GM21390 (cell line): ENCODE results near the gene MYPN.
"Not testable (repeated sequence)": the region's sequence is repeated elsewhere in the genome, so short reads cannot be mapped to it uniquely, and the experiment has no call there.

Experiments used
- ATAC-seq: cut with Tn5 transposase; IDR thresholded peaks from one replicate; pipeline ENCODE4 v1.9.1; 2021; ENCODE audit not compliant: unreplicated experiment

MYPN gene

GRCh38 chr10:68222391-68222790, 113.1 kb downstream of the MYPN start:
- no peak for ATAC-seq

GRCh38 chr10:68223535-68224165, 114.4 kb downstream of the MYPN start:
- ATAC-seq = no peak

- ATAC-seq = no peak
Observed at GRCh38 chr10:68224810-68225209, 115.5 kb downstream of the MYPN start.

GRCh38 chr10:68230268-68230667, 121.0 kb downstream of the MYPN start:
- ATAC-seq = no peak

- ATAC-seq = peak; percentile 96
Observed at GRCh38 chr10:68231106-68231816, 122.0 kb downstream of the MYPN start.

GRCh38 chr10:68231817-68232251, 122.5 kb downstream of the MYPN start, which contains the start of gene ATOH7:
TSS of gene ATOH7 (minus strand) at chr10:68232113. CDS start at chr10:68231677, 436 bp downstream.
- ATAC-seq = no peak

GRCh38 chr10:68233046-68233445, 123.8 kb downstream of the MYPN start:
- ATAC-seq = no peak

- no peak for ATAC-seq
Observed at GRCh38 chr10:68235111-68235510, 125.8 kb downstream of the MYPN start.

- no peak for ATAC-seq
Observed at GRCh38 chr10:68235581-68235980, 126.3 kb downstream of the MYPN start.

- no peak for ATAC-seq
Observed at GRCh38 chr10:68237173-68237572, 127.9 kb downstream of the MYPN start.

- no peak for ATAC-seq
Observed at GRCh38 chr10:68238371-68238770, 129.1 kb downstream of the MYPN start.

- no peak for ATAC-seq
Observed at GRCh38 chr10:68239069-68239468, 129.8 kb downstream of the MYPN start.

- ATAC-seq = no peak
Observed at GRCh38 chr10:68239596-68240150, 130.4 kb downstream of the MYPN start.

GRCh38 chr10:68242051-68242450, 132.8 kb downstream of the MYPN start:
- no peak for ATAC-seq

GRCh38 chr10:68246397-68246796, 137.1 kb downstream of the MYPN start:
- not testable (repeated sequence) for ATAC-seq

- no peak for ATAC-seq
Observed at GRCh38 chr10:68247931-68248330, 138.6 kb downstream of the MYPN start.

- no peak for ATAC-seq
Observed at GRCh38 chr10:68249297-68249696, 140.0 kb downstream of the MYPN start.

- no peak for ATAC-seq
Observed at GRCh38 chr10:68251151-68251550, 141.9 kb downstream of the MYPN start.

GRCh38 chr10:68251625-68252495, 142.6 kb downstream of the MYPN start:
- peak; percentile 63 for ATAC-seq

GRCh38 chr10:68253346-68253745, 144.1 kb downstream of the MYPN start:
- no peak for ATAC-seq

- no peak for ATAC-seq
Observed at GRCh38 chr10:68261132-68261856, 152.0 kb downstream of the MYPN start.
